GM15510 (cell line): ENCODE results near the gene ATP9B.

Experiments used
- POLR2A ChIP-seq: IDR thresholded peaks from 3 replicates; pipeline ENCODE4 v1.6.1; 2011; ENCODE audit warnings: borderline replicate concordance; ENCODE audit not compliant: insufficient read length; ENCODE audit errors: extremely low read depth

The ATP9B gene

DNA sequence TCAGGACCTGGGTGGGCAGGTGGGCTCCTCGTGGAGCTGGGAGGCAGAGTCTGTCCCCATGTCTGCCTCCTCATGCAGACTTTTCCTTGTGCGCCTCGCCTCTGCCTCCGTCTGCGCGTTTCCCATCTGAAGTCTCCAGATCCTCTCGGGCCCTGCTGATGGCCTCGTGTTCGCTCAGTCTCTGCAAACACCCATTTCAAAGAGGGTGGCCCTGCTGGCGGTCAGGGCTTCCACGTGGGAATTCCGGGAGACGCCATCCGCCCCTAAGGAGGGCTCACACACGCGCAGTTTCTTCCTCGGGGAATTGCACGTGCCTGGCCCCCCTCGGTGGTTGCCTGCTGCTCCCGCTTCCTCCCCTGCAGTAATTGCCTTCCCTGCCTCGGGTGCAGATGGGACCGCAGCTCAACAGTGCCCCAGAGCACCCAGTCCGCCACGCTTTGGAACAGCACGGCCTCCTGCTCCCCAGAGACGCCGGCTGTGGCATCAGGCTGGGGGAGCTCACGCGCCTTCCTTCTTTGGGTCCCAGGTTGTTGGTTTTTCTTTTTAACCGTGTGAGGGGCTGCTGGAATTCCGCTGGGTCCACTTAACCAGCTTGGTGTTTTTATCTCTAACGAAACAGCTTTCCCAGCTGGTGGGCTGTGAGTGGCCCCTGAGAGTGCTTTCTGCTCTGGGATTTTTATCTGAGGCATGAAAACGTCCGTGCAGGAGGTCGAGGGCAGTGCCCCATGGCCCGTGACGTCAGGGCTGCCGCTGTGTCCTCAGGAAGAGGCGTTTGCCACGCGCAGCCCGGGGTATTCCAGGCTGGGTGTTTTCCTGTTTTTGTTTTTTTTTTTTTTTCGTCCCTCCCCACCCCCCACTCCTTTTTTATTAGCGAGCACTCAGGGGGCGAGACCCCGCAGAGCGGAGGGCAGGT is 342.7 kb downstream of the ATP9B start:
- TF ChIP-seq POLR2A = no peak

GRCh38 chr18:79413025-79413424 is 343.8 kb downstream of the ATP9B start:
- no peak for TF ChIP-seq POLR2A

GRCh38 chr18:79413426-79413825 is 344.2 kb downstream of the ATP9B start:
- TF ChIP-seq POLR2A = no peak

DNA sequence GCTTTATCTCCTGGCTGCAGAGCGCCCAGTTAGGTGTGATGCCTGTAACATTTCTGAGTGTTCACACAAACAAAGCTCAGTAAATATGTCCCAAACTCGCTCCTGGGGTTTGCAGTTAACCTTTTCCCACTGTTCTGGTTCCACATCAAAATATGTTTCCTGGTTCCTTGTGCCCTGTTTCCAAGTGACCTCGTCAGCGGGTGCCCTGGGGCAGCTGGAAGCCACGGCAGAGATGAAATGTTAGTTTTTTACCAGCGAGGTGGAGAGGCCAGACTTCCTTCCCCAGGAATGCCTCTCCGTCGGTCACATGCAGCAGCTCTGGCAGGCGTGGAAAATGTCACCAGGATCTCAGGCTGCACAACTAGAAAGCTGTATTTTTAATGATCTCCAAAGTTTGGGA is 344.7 kb downstream of the ATP9B start:
- TF ChIP-seq POLR2A = no peak

DNA sequence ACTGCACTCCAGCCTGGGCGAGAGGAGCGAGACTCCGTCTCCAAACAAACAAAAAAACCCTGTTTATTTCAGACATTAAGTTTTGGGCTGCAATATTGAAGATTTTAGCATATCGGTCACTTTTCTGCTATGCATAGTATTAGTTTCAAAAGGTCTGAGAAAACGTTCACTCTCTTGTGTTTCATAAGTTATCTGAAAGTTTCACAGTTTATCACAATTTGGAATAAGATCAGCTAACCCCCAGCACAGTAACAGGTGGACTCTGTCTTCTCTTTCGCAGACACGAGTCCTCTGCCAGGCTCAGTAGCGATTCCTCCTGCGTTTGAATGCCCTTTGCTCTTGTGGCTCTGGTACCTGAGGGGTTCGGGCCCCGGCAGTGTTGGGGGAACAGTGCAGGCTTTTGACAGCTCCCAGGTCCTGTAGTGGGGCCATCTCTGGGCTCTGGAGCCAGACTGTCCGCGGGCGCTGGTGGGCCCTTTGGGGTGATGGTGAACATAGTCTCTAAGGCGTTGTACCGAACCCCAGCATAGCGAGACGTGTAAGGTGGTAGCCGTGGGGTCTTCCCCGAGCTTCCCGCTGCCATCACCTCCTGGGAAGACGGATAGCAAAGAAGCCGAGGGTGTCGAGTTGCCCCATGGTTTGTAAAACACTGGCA is 347.0 kb downstream of the ATP9B start:
- no peak for TF ChIP-seq POLR2A

DNA sequence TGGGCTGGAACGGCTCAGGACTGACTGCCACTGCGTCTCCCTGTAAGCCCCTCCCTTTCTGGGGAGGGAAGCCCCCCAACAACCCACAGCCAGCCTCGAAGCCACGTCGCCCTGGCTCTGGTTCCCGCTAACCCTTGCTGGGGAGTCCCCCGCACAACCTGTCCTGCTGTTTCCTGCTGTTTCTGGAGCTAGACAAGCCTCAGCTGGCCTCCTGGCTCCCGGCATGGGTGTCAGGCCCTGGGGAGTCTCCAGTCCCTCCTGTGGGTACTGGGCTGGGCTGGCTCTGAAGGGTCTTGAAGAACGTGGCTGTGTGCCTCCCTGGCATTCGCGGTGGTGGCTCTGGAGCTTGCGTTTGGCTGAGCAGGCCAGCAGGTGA is 347.5 kb downstream of the ATP9B start:
- no peak for TF ChIP-seq POLR2A

- no peak for TF ChIP-seq POLR2A
Observed at GRCh38 chr18:79418236-79418635, 349.0 kb downstream of the ATP9B start.

DNA sequence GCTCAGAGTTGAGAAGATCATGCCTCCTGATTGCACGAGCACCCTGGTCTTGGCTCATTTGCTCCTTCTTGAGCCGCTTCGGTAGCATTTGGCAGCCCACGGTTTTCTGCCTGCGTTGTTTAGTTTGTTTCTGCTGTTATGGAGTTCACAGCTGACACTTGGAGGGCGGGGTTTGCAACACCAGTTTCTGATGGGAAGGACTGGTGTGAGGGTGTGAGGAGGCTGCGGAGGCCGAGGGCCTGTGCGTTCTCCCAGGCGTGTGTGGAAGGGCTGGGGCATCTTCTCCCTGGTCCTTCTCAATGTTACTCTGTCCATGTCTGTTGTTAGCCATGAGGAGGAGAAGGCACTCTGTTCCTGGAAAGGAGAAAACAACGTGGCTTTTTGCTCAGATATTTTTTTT is 349.4 kb downstream of the ATP9B start:
- TF ChIP-seq POLR2A = no peak

DNA sequence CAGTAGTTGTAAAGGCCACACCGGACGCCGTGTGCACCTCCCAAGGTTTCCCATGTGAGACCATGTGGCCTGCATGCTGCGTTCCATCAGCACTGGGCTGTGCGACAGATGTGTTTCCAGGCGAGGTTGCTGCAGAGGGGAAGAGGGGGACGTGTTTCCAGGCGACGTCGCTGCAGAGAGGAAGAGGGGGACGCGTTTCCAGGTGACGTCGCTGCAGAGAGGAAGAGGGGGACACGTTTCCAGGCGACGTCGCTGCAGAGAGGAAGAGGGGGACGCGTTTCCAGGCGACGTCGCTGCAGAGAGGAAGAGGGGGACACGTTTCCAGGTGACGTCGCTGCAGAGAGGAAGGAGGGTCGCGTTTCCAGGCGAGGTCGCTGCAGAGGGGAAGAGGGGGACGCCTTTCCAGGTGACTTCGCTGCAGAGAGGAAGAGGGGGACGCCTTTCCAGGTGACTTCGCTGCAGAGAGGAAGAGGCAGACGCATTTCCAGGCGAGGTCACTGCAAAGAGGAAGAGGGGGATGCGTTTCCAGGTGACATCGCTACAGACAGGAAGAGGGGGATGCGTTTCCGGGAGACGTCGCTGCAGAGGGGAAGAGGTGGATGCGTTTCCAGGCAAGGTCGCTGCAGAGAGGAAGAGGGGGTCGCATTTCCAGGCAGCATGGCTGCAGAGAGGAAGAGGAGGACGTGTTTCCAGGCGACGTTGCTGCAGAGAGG is 351.0 kb downstream of the ATP9B start:
- TF ChIP-seq POLR2A = no peak

DNA sequence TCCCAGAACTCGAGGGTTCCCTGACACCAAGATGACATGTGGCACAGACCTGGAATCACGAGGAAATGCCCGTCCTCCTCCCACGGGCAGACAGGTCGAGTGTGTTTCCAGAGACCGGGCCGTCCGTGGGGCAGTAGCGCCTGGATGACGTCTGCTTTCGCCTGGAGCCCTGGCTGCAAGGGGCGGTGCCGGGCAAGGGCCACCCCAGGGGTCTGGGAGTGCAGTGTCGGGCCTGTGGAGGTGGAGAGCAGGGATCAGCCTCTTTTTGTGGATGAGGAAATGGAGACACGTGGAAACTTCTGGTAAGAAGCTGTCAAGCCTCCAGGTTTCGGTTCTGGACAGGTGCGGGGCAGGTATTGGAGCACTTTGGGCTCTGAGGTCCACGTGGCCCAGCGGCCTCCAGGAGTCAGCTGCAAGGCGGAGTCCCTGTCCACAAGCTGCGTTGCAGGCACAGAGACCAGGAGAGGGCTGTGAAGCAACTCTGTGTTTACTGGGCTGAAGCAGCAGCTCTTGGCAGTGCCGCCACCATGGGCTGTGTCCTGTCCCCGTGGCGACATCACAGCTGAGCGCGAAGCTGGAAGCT is 352.2 kb downstream of the ATP9B start:
- TF ChIP-seq POLR2A = no peak

GRCh38 chr18:79422022-79422782 is 353.0 kb downstream of the ATP9B start:
- TF ChIP-seq POLR2A = no peak

DNA sequence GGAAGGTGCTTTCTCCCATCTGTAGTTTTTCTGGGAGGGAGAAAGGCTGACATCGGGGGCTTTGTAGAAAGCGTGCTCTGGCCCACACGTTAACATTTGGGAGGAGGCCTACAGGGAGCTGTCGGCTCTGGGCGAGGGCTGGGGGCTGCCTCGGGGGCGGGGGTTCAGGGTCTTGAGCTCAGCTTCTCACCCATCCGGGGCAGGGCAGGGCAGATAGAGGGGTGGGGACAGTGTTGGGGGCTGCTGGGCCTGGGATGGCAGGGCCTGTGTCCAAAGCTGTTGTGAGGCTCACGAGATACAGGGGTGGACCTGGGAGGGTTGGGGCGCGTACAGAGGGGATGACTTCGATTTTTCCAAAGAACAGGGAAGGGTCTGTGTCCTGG is 353.6 kb downstream of the ATP9B start:
- TF ChIP-seq POLR2A = no peak

DNA sequence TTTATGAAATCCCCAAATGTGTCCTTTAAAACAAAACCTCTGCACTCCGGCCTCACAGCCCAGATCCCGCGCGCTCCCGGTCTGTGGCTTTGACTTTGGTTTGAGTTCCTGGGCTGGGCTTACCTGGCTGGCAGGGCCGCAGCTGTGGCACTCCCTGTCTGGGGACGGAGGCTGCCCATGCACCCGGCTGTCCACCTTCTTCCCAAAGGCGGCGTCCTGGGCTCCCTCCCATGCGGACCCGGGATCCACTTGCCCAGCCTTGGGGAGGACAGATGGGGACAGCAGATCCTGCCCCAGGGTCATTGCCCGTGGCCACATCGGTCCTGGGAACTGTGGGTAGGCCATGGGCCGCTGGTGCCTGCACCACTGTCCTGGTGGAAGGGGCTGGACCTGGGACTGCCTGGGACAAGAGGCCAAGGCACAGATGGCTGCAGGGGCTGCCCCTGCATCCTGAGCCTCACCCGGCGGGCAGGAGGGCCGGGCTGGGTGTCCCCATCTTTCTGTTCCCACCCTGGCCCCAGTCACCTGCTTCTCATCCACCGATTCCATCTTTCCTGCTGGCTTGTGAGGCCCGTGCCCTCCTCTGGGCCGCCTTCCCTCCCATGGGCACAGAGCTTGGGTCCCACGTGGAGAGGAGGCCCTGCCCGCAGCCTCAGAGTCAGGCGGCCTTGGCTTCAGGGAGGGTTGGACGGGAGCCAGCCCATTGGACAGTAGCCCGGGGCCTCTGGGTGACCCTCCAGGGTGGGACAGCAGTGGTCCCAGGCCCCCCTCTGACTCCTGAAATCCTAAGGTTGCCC is 354.2 kb downstream of the ATP9B start:
- TF ChIP-seq POLR2A = no peak
